Mesangial cell (primary cell): ENCODE data around the gene SLC36A3. TPM values are rescaled to one million over a fixed set of nuclear protein-coding genes. Genes with fewer than 3 reads are reported as not detected.

ENCODE experiments used
- total RNA-seq: library from RNA; depleted of rRNA; stranded (reverse); fragments of >200 nt; gene quantifications from 2 replicates; pipeline ENCODE4 v1.2.3, GENCODE V29; 2015

SLC36A3 gene
- not detected in 2 replicates for total RNA-seq

DNA sequence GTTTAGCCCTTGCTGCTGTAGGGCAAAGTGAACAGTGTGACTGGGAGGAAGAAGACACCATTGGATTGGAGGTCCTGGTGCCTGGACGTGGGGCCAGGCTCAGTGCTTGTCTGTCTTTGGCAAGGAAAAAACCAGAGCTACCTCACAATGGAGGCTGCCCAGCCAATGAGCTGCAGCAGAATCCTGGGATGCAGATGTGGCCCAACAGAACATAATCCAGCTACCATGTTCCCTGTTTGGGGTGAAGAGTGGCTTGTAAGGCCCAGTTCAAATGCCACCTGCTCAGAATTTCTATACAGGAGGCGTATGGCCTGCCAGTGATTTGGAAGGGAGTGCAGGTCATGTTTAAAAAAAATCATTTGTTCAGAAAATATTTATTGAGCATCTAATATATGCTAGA is at the start of gene SLC36A3:
Gene SLC36A3 (minus strand): TSS at position 101 of the 400 bp plus-strand sequence. CDS start 412 bp downstream, outside the sequence.

DNA sequence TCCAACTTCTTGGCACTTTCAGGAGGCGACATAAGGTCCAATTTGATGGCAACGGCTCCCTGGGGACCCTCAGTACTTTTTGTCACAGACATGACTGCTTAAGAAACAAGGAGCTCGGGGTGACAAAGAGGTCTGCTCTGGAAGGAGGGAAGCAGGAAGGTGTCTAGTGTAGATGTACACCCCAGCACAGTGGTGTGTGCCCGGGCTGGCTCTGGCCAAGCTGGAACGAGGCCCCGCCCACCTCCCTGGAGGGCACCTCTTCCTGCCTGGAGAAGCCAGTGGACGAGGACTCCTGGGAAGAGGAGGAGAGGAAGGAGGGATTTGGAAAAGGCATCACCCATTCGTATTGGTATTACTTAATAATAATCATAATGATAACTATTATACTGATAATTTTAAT is 43.8 kb upstream of the SLC36A3 start, which contains the start of gene SLC36A2:
Gene SLC36A2 (minus strand): TSS at position 191 of the 400 bp plus-strand sequence. CDS start 99 bp downstream, at position 92.

DNA sequence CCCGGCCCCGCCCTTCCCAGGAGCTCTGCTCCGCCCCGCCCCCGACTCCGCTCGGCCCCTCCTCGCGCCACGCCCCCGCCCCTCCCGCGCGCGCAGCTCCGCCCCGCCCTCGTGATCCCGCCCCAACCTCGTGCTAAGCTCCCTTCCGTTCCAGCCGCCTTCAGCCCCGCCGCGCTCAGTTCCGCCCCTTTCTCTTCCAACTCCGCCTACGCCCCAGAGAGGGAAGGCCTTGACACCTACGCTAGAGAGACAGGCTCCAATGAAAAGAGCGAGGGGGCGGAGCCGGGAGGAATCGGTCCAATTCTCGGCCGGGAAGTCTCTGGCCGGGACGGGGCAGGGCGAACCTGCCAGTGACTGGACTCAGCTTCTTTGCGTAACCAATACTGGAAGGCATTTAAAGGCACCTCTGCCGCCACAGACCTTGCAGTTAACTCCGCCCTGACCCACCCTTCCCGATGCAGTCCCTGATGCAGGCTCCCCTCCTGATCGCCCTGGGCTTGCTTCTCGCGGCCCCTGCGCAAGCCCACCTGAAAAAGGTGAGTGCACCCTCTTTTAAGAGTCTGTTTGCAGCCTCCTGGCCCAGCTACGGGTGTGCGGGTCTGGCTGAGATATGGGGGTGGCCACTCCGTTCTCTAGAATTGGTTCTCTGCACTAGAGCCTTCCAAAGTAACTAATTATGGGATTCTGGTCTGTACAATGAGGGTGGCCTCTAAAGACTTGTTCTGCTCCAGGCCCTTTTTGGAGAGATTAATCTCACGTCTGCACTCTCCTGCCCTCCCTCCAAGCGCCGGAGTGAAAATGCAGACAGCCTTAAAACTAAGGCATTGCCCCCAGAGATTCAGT is 50.6 kb downstream of the SLC36A3 start, which contains the start of gene GM2A:
Gene GM2A (plus strand): TSS at position 424 of the 843 bp plus-strand sequence. CDS start 32 bp downstream, at position 456.

Other genes with a start within 250 kb of the SLC36A3 start
- 97.0 and 111 TPM in 2 replicates for gene TNIP1, start 222.7 kb downstream of the SLC36A3 start, total RNA-seq
- 201 and 318 TPM in 2 replicates for gene ANXA6, start 146.0 kb downstream of the SLC36A3 start, total RNA-seq
- 0.98 and 2.0 TPM in 2 replicates for gene CCDC69, start 79.7 kb downstream of the SLC36A3 start, total RNA-seq
- 22.7 and 29.9 TPM in 2 replicates for gene GM2A, start 50.6 kb downstream of the SLC36A3 start, total RNA-seq
- gene SLC36A2, start 43.8 kb upstream of the SLC36A3 start, total RNA-seq = not detected in 2 replicates
- 7.8 and 8.6 TPM in 2 replicates for gene SLC36A1, start 143.8 kb upstream of the SLC36A3 start, total RNA-seq